Smooth muscle cell (in vitro differentiated cells): Measurements from ENCODE around the gene CDH24. TPM values are rescaled to one million over a fixed set of nuclear protein-coding genes. Genes with fewer than 3 reads are reported as not detected.

Experiments used
- DNase-seq: peaks from one replicate; lab custom pipeline; 2025; ENCODE audit not compliant: unreplicated experiment; lab: John Stamatoyannopoulos, UW
- H2AFZ ChIP-seq: fragments of 200-600 bp; sonication (generic); 2 replicates; pipeline ENCODE4 v1.6.0; 2016; ENCODE audit warnings: antibody characterized with exemption, low read depth, mild to moderate bottlenecking
- H3F3A ChIP-seq: fragments of 200-600 bp; sonication (generic); 2 replicates; pipeline ENCODE4 v1.6.0; 2017; ENCODE audit warnings: antibody characterized with exemption, low read depth
- H3K27ac ChIP-seq: fragments of 200-600 bp; sonication (generic); 2 replicates; pipeline ENCODE4 v1.5.1; 2016; ENCODE audit warnings: low read depth, mild to moderate bottlenecking
- H3K27me3 ChIP-seq: fragments of 200-600 bp; sonication (generic); 2 replicates; pipeline ENCODE4 v1.6.1; 2016; ENCODE audit warnings: low read depth, mild to moderate bottlenecking
- H3K36me3 ChIP-seq: fragments of 200-600 bp; sonication (generic); 2 replicates; pipeline ENCODE4 v1.5.1; 2016; ENCODE audit warnings: low read depth
- H3K4me1 ChIP-seq: fragments of 200-600 bp; sonication (generic); 2 replicates; pipeline ENCODE4 v1.5.1; 2016; ENCODE audit warnings: low read depth
- H3K4me2 ChIP-seq: fragments of 200-600 bp; sonication (generic); 2 replicates; pipeline ENCODE4 v1.6.0; 2016; ENCODE audit warnings: mild to moderate bottlenecking
- H3K4me3 ChIP-seq: fragments of 200-600 bp; sonication (generic); 2 replicates; pipeline ENCODE4 v1.5.1; 2016; ENCODE audit warnings: mild to moderate bottlenecking
- H3K79me2 ChIP-seq: fragments of 200-600 bp; sonication (generic); 2 replicates; pipeline ENCODE4 v1.6.0; 2016; ENCODE audit warnings: low read depth, mild to moderate bottlenecking
- H3K9ac ChIP-seq: fragments of 200-600 bp; sonication (generic); 2 replicates; pipeline ENCODE4 v1.6.0; 2016; ENCODE audit warnings: low read depth
- H3K9me3 ChIP-seq: fragments of 200-600 bp; sonication (generic); replicated peaks from 2 replicates; pipeline ENCODE4 v1.5.1; 2016; ENCODE audit warnings: low read depth
- H4K20me1 ChIP-seq: fragments of 200-600 bp; sonication (generic); 2 replicates; pipeline ENCODE4 v1.6.0; 2016; ENCODE audit warnings: low read depth
- WGBS: methylation state at CpG from one replicate; pipeline ENCODE4 v1.1.7; 2016; ENCODE audit warnings: low lambda C conversion rate; 5-methylcytosine and 5-hydroxymethylcytosine counted together
- polyA plus RNA-seq: library from polyadenylated mRNA; unstranded; fragments of >200 nt; fragmentation: Nextera tagmentation; extraction: Ambion mirVana; gene quantifications from 2 replicates; pipeline ENCODE4 v1.2.1, GENCODE V29; 2016
- total RNA-seq: library from RNA; depleted of rRNA; stranded (reverse); fragments of >200 nt; gene quantifications from 2 replicates; pipeline ENCODE4 v1.2.3, GENCODE V29; 2014
- TF ChIP-seq, protein P1 (sequence below): fragments of 200-600 bp; sonication (generic); IDR thresholded peaks from 2 replicates; pipeline ENCODE4 v1.5.1; 2017; ENCODE audit warnings: borderline replicate concordance, mild to moderate bottlenecking, antibody characterized with exemption; ENCODE audit not compliant: insufficient read depth, poor library complexity, severe bottlenecking

CDH24 gene
- total and polyA plus RNA-seq, 2 experiments from 2014 or later, result 5.5 to 6.9 TPM

DNA sequence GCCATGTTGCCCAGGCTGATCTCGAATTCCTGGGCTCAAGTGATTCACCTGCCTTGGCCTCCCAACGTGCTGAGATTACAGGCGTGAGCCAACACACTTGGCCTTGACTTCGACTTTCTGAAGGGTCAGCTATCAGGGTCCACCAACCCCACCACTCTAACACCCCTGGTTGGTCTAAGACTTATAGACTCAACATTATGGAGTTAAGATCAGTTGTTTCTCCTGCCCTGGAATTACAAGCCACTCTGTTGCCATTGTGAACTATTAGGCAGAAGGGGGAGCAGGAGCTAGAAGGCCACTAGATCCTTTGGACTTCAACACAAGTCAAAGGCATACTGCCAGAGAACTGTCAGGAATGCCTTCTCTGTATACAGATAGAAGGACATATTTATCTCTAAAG is 17.2 kb downstream of the CDH24 start:
- H3K79me2 ChIP-seq, result no peaks in the 10 kb centered on the region
- H3K9me3 ChIP-seq, result no peaks in the 10 kb centered on the region
- H3K36me3 ChIP-seq, result no peaks in the 10 kb centered on the region
- H3K27me3 ChIP-seq, result no peaks in the 10 kb centered on the region
- DNase-seq, result no peak
- 92% methylated on average over 4 of the region's 4 CpGs for WGBS
- no peaks in the 10 kb centered on the region for H4K20me1 ChIP-seq
- H3K9ac ChIP-seq, result no peak overlapping the region
- TF ChIP-seq, protein P1, sequence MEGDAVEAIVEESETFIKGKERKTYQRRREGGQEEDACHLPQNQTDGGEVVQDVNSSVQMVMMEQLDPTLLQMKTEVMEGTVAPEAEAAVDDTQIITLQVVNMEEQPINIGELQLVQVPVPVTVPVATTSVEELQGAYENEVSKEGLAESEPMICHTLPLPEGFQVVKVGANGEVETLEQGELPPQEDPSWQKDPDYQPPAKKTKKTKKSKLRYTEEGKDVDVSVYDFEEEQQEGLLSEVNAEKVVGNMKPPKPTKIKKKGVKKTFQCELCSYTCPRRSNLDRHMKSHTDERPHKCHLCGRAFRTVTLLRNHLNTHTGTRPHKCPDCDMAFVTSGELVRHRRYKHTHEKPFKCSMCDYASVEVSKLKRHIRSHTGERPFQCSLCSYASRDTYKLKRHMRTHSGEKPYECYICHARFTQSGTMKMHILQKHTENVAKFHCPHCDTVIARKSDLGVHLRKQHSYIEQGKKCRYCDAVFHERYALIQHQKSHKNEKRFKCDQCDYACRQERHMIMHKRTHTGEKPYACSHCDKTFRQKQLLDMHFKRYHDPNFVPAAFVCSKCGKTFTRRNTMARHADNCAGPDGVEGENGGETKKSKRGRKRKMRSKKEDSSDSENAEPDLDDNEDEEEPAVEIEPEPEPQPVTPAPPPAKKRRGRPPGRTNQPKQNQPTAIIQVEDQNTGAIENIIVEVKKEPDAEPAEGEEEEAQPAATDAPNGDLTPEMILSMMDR, result no peak
- H3K4me2 ChIP-seq, result no peak overlapping the region
- H3K27ac ChIP-seq, result no peak overlapping the region
- no peaks in the 10 kb centered on the region for H3K4me1 ChIP-seq
- no peaks in the 10 kb centered on the region for H3F3A ChIP-seq
- no peak overlapping the region for H2AFZ ChIP-seq
- H3K4me3 ChIP-seq, result no peak overlapping the region

DNA sequence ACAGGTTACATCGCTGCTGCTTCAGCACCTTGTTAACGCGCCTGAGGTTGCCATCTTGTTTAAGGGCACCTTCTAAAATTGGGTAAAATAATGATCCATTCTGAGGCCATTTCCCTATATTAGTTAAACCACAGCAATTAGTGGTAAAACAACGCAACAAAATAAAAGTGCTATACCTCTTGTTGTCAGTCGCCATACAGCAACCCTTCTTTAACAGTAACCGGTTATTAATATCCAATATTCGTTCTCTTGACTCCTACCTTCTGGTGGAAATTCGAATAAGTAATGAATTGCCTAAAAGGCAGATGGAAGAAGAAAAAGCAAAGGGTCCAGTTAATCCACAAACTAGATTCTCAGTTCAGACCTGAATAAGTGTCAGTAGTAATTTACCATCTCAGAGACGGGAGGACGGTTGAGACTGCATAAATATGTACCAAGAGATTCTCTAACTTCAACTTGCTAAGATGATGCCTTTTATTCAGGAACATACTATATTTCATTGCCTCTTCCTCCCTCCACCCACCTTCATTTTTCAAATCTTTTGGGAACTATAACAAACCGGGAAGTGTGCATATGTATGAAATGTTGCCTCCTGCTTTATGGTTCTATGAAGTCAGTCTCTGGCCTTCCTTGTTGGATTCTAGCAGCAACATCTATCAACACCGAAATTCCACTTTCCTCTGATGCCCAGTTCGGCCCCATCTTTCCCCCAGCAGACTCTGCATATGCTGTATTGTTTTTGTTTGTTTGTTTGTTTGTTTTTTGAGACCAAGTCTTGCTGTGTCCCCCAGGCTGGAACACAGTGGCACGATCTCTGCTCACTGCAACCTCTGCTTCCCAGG is 21.8 kb downstream of the CDH24 start:
- Histone ChIP-seq H3K4me3 (peak overlapping the region; percentile 72), H3K27me3 (no peaks in the 10 kb centered on the region), H3K9ac (no peak overlapping the region), H3K4me2 (peak overlapping the region; percentile 91), H3K4me1 (peaks cover 11% of the 10 kb centered on the region), H2AFZ (peak overlapping the region; percentile 95), H3K36me3 (peaks cover 10% of the 10 kb centered on the region), H3K27ac (peak overlapping the region; percentile 94), H3K79me2 (peaks cover 34% of the 10 kb centered on the region), H3K9me3 (no peaks in the 10 kb centered on the region), H3F3A (no peaks in the 10 kb centered on the region), H4K20me1 (no peaks in the 10 kb centered on the region)
- WGBS, result 71% methylated on average over 14 of the region's 14 CpGs
- TF ChIP-seq, protein P1, result no peak
- DNase-seq, result no peak

DNA sequence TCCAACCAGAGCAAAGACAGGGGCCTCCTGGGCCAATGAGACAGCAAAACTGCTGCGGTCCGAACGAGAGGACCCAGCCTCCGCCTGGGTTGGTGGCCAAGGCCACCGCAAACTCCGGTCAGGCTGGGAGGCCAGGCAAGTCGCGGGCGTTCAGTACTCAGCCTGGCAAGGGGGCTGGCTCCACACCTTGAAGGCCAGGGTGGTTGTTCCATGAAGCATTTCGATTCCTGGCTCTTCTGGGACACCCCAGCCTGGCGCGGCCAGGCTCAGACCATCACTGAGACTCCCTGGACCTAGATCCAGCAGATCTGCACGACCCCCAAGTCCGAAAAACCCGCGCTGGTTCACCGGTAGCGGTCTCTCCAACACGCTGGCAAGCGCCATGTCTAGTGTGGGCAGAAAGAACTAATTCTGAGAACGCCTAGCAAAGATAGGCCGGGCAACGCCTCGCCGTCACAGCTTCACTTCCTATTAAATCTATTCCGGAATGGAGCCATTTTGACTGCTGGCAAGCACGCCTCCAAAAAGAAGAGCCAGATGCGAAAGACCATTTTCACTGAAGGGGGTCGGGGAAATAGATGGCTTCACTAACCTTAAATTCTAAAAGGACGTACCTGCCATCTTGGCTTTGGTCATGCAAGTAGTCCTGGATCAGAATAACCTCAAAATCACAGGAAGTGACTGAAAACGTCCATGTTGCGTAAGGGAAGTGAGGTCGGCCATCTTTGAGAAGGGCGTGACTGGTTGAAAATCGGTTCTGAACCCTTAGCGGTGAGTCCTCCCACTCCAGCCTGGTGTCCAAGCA is 22.6 kb downstream of the CDH24 start, which contains the start of gene PSMB5:
Gene PSMB5, minus strand, starts transcription at position 403 of the 805 bp plus-strand sequence. Its CDS starts 19 bp downstream, at position 384.
- H3K4me3 ChIP-seq, result peak within 1 kb of the TSS; percentile 72
- WGBS, result under 1% methylated on average over 36 of the region's 36 CpGs
- H3K27me3 ChIP-seq, result no peaks in the 10 kb centered on the region
- peak within 1 kb of the TSS; percentile 91 for H3K4me2 ChIP-seq
- H3K4me1 ChIP-seq, result peaks cover 11% of the 10 kb centered on the region
- H3K9ac ChIP-seq, result peak within 1 kb of the TSS; percentile 92
- no peak for DNase-seq
- peak within 1 kb of the TSS; percentile 95 for H2AFZ ChIP-seq
- TF ChIP-seq, protein P1, result no peak
- peaks cover 35% of the 10 kb centered on the region for H3K79me2 ChIP-seq
- peak within 1 kb of the TSS; percentile 94 for H3K27ac ChIP-seq
- no peaks in the 10 kb centered on the region for H3F3A ChIP-seq
- peaks cover 10% of the 10 kb centered on the region for H3K36me3 ChIP-seq
- no peaks in the 10 kb centered on the region for H3K9me3 ChIP-seq
- no peaks in the 10 kb centered on the region for H4K20me1 ChIP-seq
